Measurements from ENCODE around the gene OSBPL1A.

- TF ChIP-seq TAF1 (IDR thresholded peaks at IDR 0.05; ENCODE audit: borderline replicate concordance, low read depth, low read length) (no peak), CTCF (IDR thresholded peaks at IDR 0.05) (no peak), MAX (IDR thresholded peaks at IDR 0.05; ENCODE audit: low read depth) (no peak), FOSL2 (IDR thresholded peaks at IDR 0.05; ENCODE audit: borderline replicate concordance, low read depth) (no peak), SMC3 (IDR thresholded peaks at IDR 0.05; ENCODE audit: low read depth, low read length) (no peak), RAD21 (IDR thresholded peaks at IDR 0.05; ENCODE audit: low read length) (no peak)
Measured at GRCh38 chr18:24276994-24277393, 120.6 kb downstream of the OSBPL1A start.

All from SK-N-SH (cell line).